Spinal cord (tissue), 10 donors: ENCODE results near the gene OR4N5. TPM values are rescaled to one million over a fixed set of nuclear protein-coding genes. Genes with fewer than 3 reads are reported as not detected.
"Not testable (repeated sequence)": the region's sequence is repeated elsewhere in the genome, so short reads cannot be mapped to it uniquely, and the experiment has no call there.

Experiments used
- DNase-seq, 6 donors: peaks; one replicate each; pipeline versions ENCODE4 v3.0.0 to v3.0.0-alpha.2; 2013 to 2015; ENCODE audit warnings: low spot score in 6 of 6, low read depth in 4 of 6
- H3K27ac ChIP-seq: one replicate; pipeline ENCODE4 v1.5.1; 2013; ENCODE audit warnings: low read depth, low read length, control low read depth
- H3K27me3 ChIP-seq: one replicate; pipeline ENCODE4 v1.6.1; 2013; ENCODE audit warnings: low read length; ENCODE audit not compliant: control insufficient read depth, insufficient read depth
- H3K36me3 ChIP-seq: one replicate; pipeline ENCODE4 v1.6.1; 2013; ENCODE audit warnings: low read length; ENCODE audit not compliant: control insufficient read depth, insufficient read depth
- H3K4me1 ChIP-seq: one replicate; pipeline ENCODE4 v1.6.1; 2013; ENCODE audit warnings: low read length; ENCODE audit not compliant: control insufficient read depth, insufficient read depth
- H3K4me3 ChIP-seq: one replicate; pipeline ENCODE4 v1.5.1; 2013; ENCODE audit warnings: low read depth, low read length, control low read depth
- H3K9me3 ChIP-seq: one replicate; pipeline ENCODE4 v1.6.1; 2013; ENCODE audit warnings: low read length; ENCODE audit not compliant: control insufficient read depth, insufficient read depth
- WGBS: methylation state at CpG from one replicate; pipeline ENCODE4 v1.1.5; 2013; ENCODE audit warnings: missing lambda C conversion rate; ENCODE audit not compliant: insufficient coverage; 5-methylcytosine and 5-hydroxymethylcytosine counted together
- long read RNA-seq, 4 donors: transcript quantifications; one replicate each; lab custom pipeline, GENCODE V29; 2026
- polyA plus RNA-seq, 2 donors: library from polyadenylated mRNA; unstranded; fragments of 120-200 nt; gene quantifications; one replicate each; pipeline ENCODE4 v1.2.1, GENCODE V29; 2013; ENCODE audit not compliant: insufficient read length in 2 of 2
- total RNA-seq, 2 donors: library from RNA; depleted of rRNA in 1 of 2; stranded (reverse); fragments of 120-200 nt in 1 of 2; fragments of >200 nt in 1 of 2; gene quantifications; one replicate each; pipeline versions ENCODE4 v1.2.3 to v1.2.4, GENCODE V29; 2013 to 2014
- donor health status: healthy.

The OR4N5 gene
- not detected for total RNA-seq
- not detected for polyA plus RNA-seq
- long read RNA-seq, donor 1: 0 reads
- long read RNA-seq, donor 2: 0 reads
- long read RNA-seq, donor 3: 0 reads
- long read RNA-seq, donor 4: 0 reads

GRCh38 chr14:20138520-20138919 lies at the start of gene OR4N5:
Gene OR4N5 (plus strand): TSS chr14:20138820. CDS start chr14:20143736, 4,916 bp downstream.
- no CpG with 5 or more reads among the region's 2 CpGs for WGBS
- no peaks in the 10 kb centered on the region for H3K4me1 ChIP-seq
- DNase-seq: no peak
- H3K4me3 ChIP-seq: no peak within 1 kb of the TSS
- H3K9me3 ChIP-seq: peaks cover 2% of the 10 kb centered on the region
- no peaks in the 10 kb centered on the region for H3K27me3 ChIP-seq
- H3K36me3 ChIP-seq: no peaks in the 10 kb centered on the region
- H3K27ac ChIP-seq: no peak within 1 kb of the TSS

GRCh38 chr14:20092050-20092449 lies 46.6 kb upstream of the OR4N5 start:
- H3K4me3 ChIP-seq: no peak overlapping the region
- no peaks in the 10 kb centered on the region for H3K36me3 ChIP-seq
- no peak for DNase-seq
- no peaks in the 10 kb centered on the region for H3K9me3 ChIP-seq
- 54% methylated on average over 3 of the region's 4 CpGs for WGBS
- no peaks in the 10 kb centered on the region for H3K4me1 ChIP-seq
- no peaks in the 10 kb centered on the region for H3K27me3 ChIP-seq
- H3K27ac ChIP-seq: no peak overlapping the region

- no peak overlapping the region for H3K4me3 ChIP-seq
- DNase-seq: no peak
- 43% methylated on average over 2 of the region's 4 CpGs for WGBS
- H3K27me3 ChIP-seq: no peaks in the 10 kb centered on the region
- no peak overlapping the region for H3K27ac ChIP-seq
- H3K36me3 ChIP-seq: no peaks in the 10 kb centered on the region
- H3K4me1 ChIP-seq: no peaks in the 10 kb centered on the region
- H3K9me3 ChIP-seq: no peaks in the 10 kb centered on the region
Measured at GRCh38 chr14:20093442-20093841, 45.2 kb upstream of the OR4N5 start.

- not testable (repeated sequence) for H3K4me1 ChIP-seq, DNase-seq, H3K9me3 ChIP-seq, H3K36me3 ChIP-seq, H3K27ac ChIP-seq, H3K4me3 ChIP-seq, H3K27me3 ChIP-seq
- WGBS: 81% methylated on average over 22 of the region's 32 CpGs
Measured at GRCh38 chr14:20098926-20099770, 39.5 kb upstream of the OR4N5 start.

- no peak for DNase-seq
- no peaks in the 10 kb centered on the region for H3K9me3 ChIP-seq
- no peak within 1 kb of the TSS for H3K4me3 ChIP-seq
- no peak within 1 kb of the TSS for H3K27ac ChIP-seq
- H3K36me3 ChIP-seq: no peaks in the 10 kb centered on the region
- H3K4me1 ChIP-seq: no peaks in the 10 kb centered on the region
- no peaks in the 10 kb centered on the region for H3K27me3 ChIP-seq
- 60% methylated on average over 1 of the region's 3 CpGs for WGBS
Measured at GRCh38 chr14:20110438-20110837, 28.2 kb upstream of the OR4N5 start, which contains the start of gene OR4K17. Gene OR4K17 (plus strand): TSS chr14:20110739. CDS start chr14:20117500, 6,761 bp downstream.

- Histone ChIP-seq H3K9me3 (no peaks in the 10 kb centered on the region), H3K27ac (no peak overlapping the region), H3K36me3 (no peaks in the 10 kb centered on the region), H3K4me3 (no peak overlapping the region), H3K4me1 (no peaks in the 10 kb centered on the region), H3K27me3 (no peaks in the 10 kb centered on the region)
- no peak for DNase-seq
- 95% methylated on average over 2 of the region's 3 CpGs for WGBS
Measured at GRCh38 chr14:20112321-20112720, 26.3 kb upstream of the OR4N5 start.

GRCh38 chr14:20116748-20117147 lies 21.9 kb upstream of the OR4N5 start:
- WGBS: no CpG with 5 or more reads among the region's 1 CpG
- H3K36me3 ChIP-seq: no peaks in the 10 kb centered on the region
- H3K27me3 ChIP-seq: no peaks in the 10 kb centered on the region
- no peak for DNase-seq
- no peaks in the 10 kb centered on the region for H3K9me3 ChIP-seq
- no peak overlapping the region for H3K4me3 ChIP-seq
- H3K27ac ChIP-seq: no peak overlapping the region
- no peaks in the 10 kb centered on the region for H3K4me1 ChIP-seq

- Histone ChIP-seq H3K9me3 (peaks cover 2% of the 10 kb centered on the region), H3K36me3 (no peaks in the 10 kb centered on the region), H3K4me1 (no peaks in the 10 kb centered on the region), H3K4me3 (no peak overlapping the region), H3K27ac (no peak overlapping the region), H3K27me3 (no peaks in the 10 kb centered on the region)
- no peak for DNase-seq
- WGBS: 80% methylated on average over 5 of the region's 5 CpGs
Measured at GRCh38 chr14:20118795-20119194, 19.8 kb upstream of the OR4N5 start.

- no peak overlapping the region for H3K27ac ChIP-seq
- peaks cover 2% of the 10 kb centered on the region for H3K9me3 ChIP-seq
- no peaks in the 10 kb centered on the region for H3K4me1 ChIP-seq
- H3K4me3 ChIP-seq: no peak overlapping the region
- WGBS: 50% methylated on average over 2 of the region's 7 CpGs
- H3K36me3 ChIP-seq: no peaks in the 10 kb centered on the region
- DNase-seq: no peak
- no peaks in the 10 kb centered on the region for H3K27me3 ChIP-seq
Measured at GRCh38 chr14:20143911-20144310, 5.3 kb downstream of the OR4N5 start.

GRCh38 chr14:20144820-20145219 lies 6.2 kb downstream of the OR4N5 start:
- H3K4me3 ChIP-seq: no peak overlapping the region
- peaks cover 2% of the 10 kb centered on the region for H3K9me3 ChIP-seq
- WGBS: 43% methylated on average over 1 of the region's 1 CpG
- DNase-seq: no peak
- H3K4me1 ChIP-seq: no peaks in the 10 kb centered on the region
- H3K27ac ChIP-seq: no peak overlapping the region
- no peaks in the 10 kb centered on the region for H3K27me3 ChIP-seq
- no peaks in the 10 kb centered on the region for H3K36me3 ChIP-seq
